Measurements from ENCODE around the gene MAP3K12. TPM values are rescaled to one million over a fixed set of nuclear protein-coding genes. Genes with fewer than 3 reads are reported as not detected.

Gene MAP3K12
- total and polyA plus RNA-seq, 2 experiments from 2014 or later, result 6.6 to 17.9 TPM

GRCh38 chr12:53538209-53538689 is 39.0 kb upstream of the MAP3K12 start (continued):
- no peak for TF ChIP-seq REST (IDR thresholded peaks at IDR 0.05; ENCODE audit: unreplicated experiment)
- no peak for TF ChIP-seq JUNB (IDR thresholded peaks at IDR 0.05; ENCODE audit: unreplicated experiment)
- TF ChIP-seq CREB1 (CRISPR knock-in tag; IDR thresholded peaks at IDR 0.05; ENCODE audit: low read depth), result no peak

GRCh38 chr12:53536962-53537361 is 37.7 kb upstream of the MAP3K12 start:
- no peak for ATAC-seq
- Histone ChIP-seq H3K4me1 (ENCODE audit: insufficient read depth) (no peaks in the 10 kb centered on the region), H3K27me3 (ENCODE audit: insufficient read depth) (no peaks in the 10 kb centered on the region), H3K4me2 (no peak overlapping the region), H3K9me2 (ENCODE audit: insufficient read depth) (no peaks in the 10 kb centered on the region), H3F3A (replicated peaks; ENCODE audit: low read depth) (no peaks in the 10 kb centered on the region), H2AFZ (no peak overlapping the region), H3K79me2 (replicated peaks; ENCODE audit: insufficient read depth) (no peaks in the 10 kb centered on the region), H3K27ac (ENCODE audit: low read depth) (no peak overlapping the region), H4K20me1 (replicated peaks; ENCODE audit: insufficient read depth) (no peaks in the 10 kb centered on the region; the same call in 1 of the 2 replicates), H3K4me3 (no peak overlapping the region), H3K36me3 (ENCODE audit: insufficient read depth) (peaks cover 11% of the 10 kb centered on the region; the same call in 1 of the 2 replicates)
- H3K36me3 Mint-ChIP-seq (ENCODE audit: low read depth), result peaks cover 10% of the 10 kb centered on the region
- H3K27ac Mint-ChIP-seq, result no peak overlapping the region
- DNase-seq (ENCODE audit: low spot score), result no peak
- no peaks in the 10 kb centered on the region for H3K4me1 Mint-ChIP-seq
- H3K27me3 Mint-ChIP-seq (ENCODE audit: insufficient read depth, low read depth, poor library complexity), result peaks cover 2% of the 10 kb centered on the region
- no peaks in the 10 kb centered on the region for H3K9me3 Mint-ChIP-seq
- H3K4me3 Mint-ChIP-seq, result no peak overlapping the region
- TF ChIP-seq REST (IDR thresholded peaks at IDR 0.05; ENCODE audit: unreplicated experiment) (no peak), STAT1 (IDR thresholded peaks at IDR 0.05; ENCODE audit: unreplicated experiment) (no peak), POLR2AphosphoS5 (IDR thresholded peaks at IDR 0.05; ENCODE audit: low read depth) (no peak), NANOG (IDR thresholded peaks at IDR 0.05; ENCODE audit: borderline replicate concordance) (no peak), CTCF (conservative IDR thresholded peaks at IDR 0.05; ENCODE audit: low read depth in 2 of 2) (no peak), ETS1 (IDR thresholded peaks at IDR 0.05) (no peak), EZH2phosphoT487 (IDR thresholded peaks at IDR 0.05; ENCODE audit: unreplicated experiment) (no peak)

Measured in GM23338 (cell line).